H1 (cell line): ENCODE data around the gene BCAR3. TPM values are rescaled to one million over a fixed set of nuclear protein-coding genes. Genes with fewer than 3 reads are reported as not detected.

Source experiments
- CTCF ChIA-PET: fragments of 300-600 bp; sonication (Branson Sonifier 250); formaldehyde crosslinking; loops from one replicate; lab custom pipeline; 2021; ENCODE audit not compliant: partially characterized antibody; lab: Charles Lee
- POLR2A ChIA-PET: fragments of 300-600 bp; sonication (Branson Sonifier 250); formaldehyde crosslinking; loops from one replicate; lab custom pipeline; 2021; ENCODE audit warnings: inconsistent platforms; ENCODE audit not compliant: partially characterized antibody; lab: Charles Lee
- DNase-seq, 2 experiments: peaks; one replicate each; pipeline versions ENCODE4 v3.0.0 to v3.0.0-alpha.2; 2010 to 2022; ENCODE audit warnings: low spot score in 2 of 2, low read depth in 1 of 2, mixed read lengths in 1 of 2
- FAIRE-seq: peaks from 2 replicates; lab custom pipeline; 2011; peaks lifted over from hg19 to GRCh38; lab: Jason Lieb, UNC
- H2AFZ ChIP-seq: 2 replicates; pipeline ENCODE4 v1.8.1; 2012; ENCODE audit warnings: low read length, inconsistent platforms
- H2AK5ac ChIP-seq: 2 replicates; pipeline ENCODE4 v1.6.1; 2013; ENCODE audit warnings: low read depth, low read length
- H2BK120ac ChIP-seq: replicated peaks from 2 replicates; pipeline ENCODE3; 2013; ENCODE audit warnings: low read depth, low read length, inconsistent platforms
- H2BK12ac ChIP-seq: 2 replicates; pipeline ENCODE4 v1.6.1; 2013; ENCODE audit warnings: low read depth, low read length
- H2BK15ac ChIP-seq: 2 replicates; pipeline ENCODE4 v1.6.1; 2013; ENCODE audit warnings: low read length
- H2BK20ac ChIP-seq: 2 replicates; pipeline ENCODE4 v1.6.1; 2013; ENCODE audit warnings: low read length
- H2BK5ac ChIP-seq: 2 replicates; pipeline ENCODE4 v1.6.1; 2013; ENCODE audit warnings: low read depth, low read length
- H3K14ac ChIP-seq: 2 replicates; pipeline ENCODE4 v1.6.1; 2013; ENCODE audit warnings: inconsistent platforms; ENCODE audit not compliant: insufficient read length
- H3K18ac ChIP-seq: 2 replicates; pipeline ENCODE4 v1.6.1; 2013; ENCODE audit warnings: low read length; ENCODE audit errors: extremely low read depth
- H3K23ac ChIP-seq: 2 replicates; pipeline ENCODE4 v1.6.1; 2013; ENCODE audit warnings: inconsistent platforms; ENCODE audit not compliant: insufficient read length
- H3K23me2 ChIP-seq: 2 replicates; pipeline ENCODE4 v1.6.1; 2013; ENCODE audit warnings: low read depth, low read length
- H3K27ac ChIP-seq: 2 replicates; pipeline ENCODE4 v1.6.1; 2011; ENCODE audit warnings: low read depth, low read length, inconsistent platforms
- H3K27me3 ChIP-seq, 4 experiments: replicated peaks in 1 of 4; 1 replicate in 1 of 4; 2 replicates in 3 of 4; pipeline versions ENCODE4 v1.6.1 to v1.8.1; 2011 to 2013; ENCODE audit warnings: low read length in 3 of 4, mild to moderate bottlenecking in 3 of 4, inconsistent platforms in 2 of 4, mixed read lengths in 2 of 4, moderate library complexity in 1 of 4; ENCODE audit not compliant: control insufficient read depth in 3 of 4, insufficient read depth in 3 of 4; ENCODE audit errors: extremely low read depth in 1 of 4
- H3K36me3 ChIP-seq, 4 experiments: 2 replicates each; pipeline versions ENCODE4 v1.6.1 to v1.8.1; 2011 to 2013; ENCODE audit warnings: mild to moderate bottlenecking in 4 of 4, low read length in 3 of 4, moderate library complexity in 2 of 4, control low read depth in 1 of 4, inconsistent platforms in 1 of 4; ENCODE audit not compliant: insufficient read depth in 4 of 4, control insufficient read depth in 2 of 4
- H3K4ac ChIP-seq: replicated peaks from 2 replicates; pipeline ENCODE3; 2013; ENCODE audit warnings: low read length, low read depth, mixed read lengths, inconsistent platforms; ENCODE audit not compliant: insufficient read length
- H3K4me1 ChIP-seq, 4 experiments: replicated peaks in 1 of 4; 1 replicate in 1 of 4; 2 replicates in 3 of 4; pipeline versions ENCODE4 v1.6.1 to v1.8.1; 2011 to 2013; ENCODE audit warnings: low read length in 3 of 4, inconsistent platforms in 2 of 4, mixed read lengths in 1 of 4; ENCODE audit not compliant: insufficient read depth in 4 of 4, control insufficient read depth in 3 of 4
- H3K4me2 ChIP-seq, 2 experiments: 2 replicates each; pipeline versions ENCODE4 v1.6.1 to v1.8.1; 2011 to 2013; ENCODE audit warnings: low read depth in 2 of 2, low read length in 2 of 2, control low read depth in 1 of 2, inconsistent platforms in 1 of 2, mild to moderate bottlenecking in 1 of 2; ENCODE audit not compliant: insufficient read depth in 1 of 2
- H3K4me3 ChIP-seq, 4 experiments: fragments of 200-600, 300-600 bp in 1 of 4; sonication (generic), shearing (Covaris generic), sonication (Bioruptor Twin) in 1 of 4; 2 replicates each; pipeline versions ENCODE4 v1.5.1 to v1.8.1; 2011 to 2016; ENCODE audit warnings: low read length in 4 of 4, low read depth in 3 of 4, control low read depth in 2 of 4, inconsistent platforms in 2 of 4, mild to moderate bottlenecking in 2 of 4, mixed read lengths in 1 of 4, moderate library complexity in 1 of 4; ENCODE audit not compliant: insufficient read depth in 2 of 4; ENCODE audit errors: extremely low read depth in 1 of 4
- H3K56ac ChIP-seq: replicated peaks from 2 replicates; pipeline ENCODE3; 2013; ENCODE audit warnings: low read depth, mild to moderate bottlenecking, mixed read lengths, low read length, inconsistent platforms; ENCODE audit not compliant: insufficient read length
- H3K79me1 ChIP-seq: 2 replicates; pipeline ENCODE4 v1.6.1; 2013; ENCODE audit warnings: low read depth, low read length, control low read depth
- H3K79me2 ChIP-seq, 2 experiments: 2 replicates each; pipeline versions ENCODE4 v1.6.1 to v1.8.1; 2012 to 2013; ENCODE audit warnings: low read length in 2 of 2, mild to moderate bottlenecking in 2 of 2, inconsistent platforms in 1 of 2; ENCODE audit not compliant: insufficient read depth in 2 of 2, control insufficient read depth in 1 of 2
- H3K9ac ChIP-seq, 4 experiments: replicated peaks in 1 of 4; 1 replicate in 1 of 4; 2 replicates in 3 of 4; pipeline versions ENCODE4 v1.6.1 to v1.8.1; 2011 to 2013; ENCODE audit warnings: low read depth in 3 of 4, low read length in 3 of 4, control low read depth in 2 of 4, mild to moderate bottlenecking in 2 of 4, moderate library complexity in 2 of 4, inconsistent platforms in 1 of 4; ENCODE audit errors: extremely low read depth in 1 of 4
- H3K9me3 ChIP-seq, 2 experiments: 2 replicates each; pipeline versions ENCODE4 v1.6.1 to v1.8.1; 2012 to 2013; ENCODE audit warnings: mild to moderate bottlenecking in 2 of 2, moderate library complexity in 2 of 2, control low read depth in 1 of 2, inconsistent platforms in 1 of 2, low read depth in 1 of 2, low read length in 1 of 2, mixed read lengths in 1 of 2; ENCODE audit not compliant: insufficient read depth in 2 of 2
- H4K20me1 ChIP-seq, 2 experiments: replicated peaks in 1 of 2; 2 replicates each; pipeline versions ENCODE3 to v1.8.1; 2011 to 2013; ENCODE audit warnings: inconsistent platforms in 2 of 2, low read length in 2 of 2, mild to moderate bottlenecking in 1 of 2; ENCODE audit not compliant: insufficient read depth in 2 of 2, control insufficient read depth in 1 of 2
- H4K5ac ChIP-seq: 2 replicates; pipeline ENCODE4 v1.6.1; 2013; ENCODE audit warnings: low read length, low read depth, mixed read lengths, inconsistent platforms; ENCODE audit not compliant: insufficient read length
- H4K8ac ChIP-seq: 2 replicates; pipeline ENCODE4 v1.8.0; 2013; ENCODE audit warnings: mild to moderate bottlenecking, moderate library complexity, low read length, inconsistent platforms; ENCODE audit not compliant: insufficient read depth; ENCODE audit errors: extremely low read depth
- H4K91ac ChIP-seq: replicated peaks from 2 replicates; pipeline ENCODE3; 2013; ENCODE audit warnings: low read length, mixed read lengths, inconsistent platforms; ENCODE audit not compliant: insufficient read length
- BCL11A ChIP-seq, 2 experiments: IDR thresholded peaks; one replicate each; pipeline ENCODE4 v1.6.1; 2011; ENCODE audit warnings: low read depth in 2 of 2, low read length in 2 of 2, mild to moderate bottlenecking in 2 of 2
- BRCA1 ChIP-seq: IDR thresholded peaks from 2 replicates; pipeline ENCODE4 v1.6.1; 2012; ENCODE audit warnings: low read depth, low read length, improper control_type of control experiment
- CBX5 ChIP-seq: fragments of 300-800, 300-1000 bp; sonication (generic); IDR thresholded peaks from 2 replicates; pipeline ENCODE4 v1.7.1; 2016; ENCODE audit warnings: antibody characterized with exemption, low read length, low read depth
- JUND ChIP-seq: IDR thresholded peaks from 2 replicates; pipeline ENCODE4 v1.6.1; 2011; ENCODE audit warnings: mild to moderate bottlenecking, improper control_type of control experiment, low read length
- KDM1A ChIP-seq: fragments of 200-600, 300-600 bp; sonication (generic); IDR thresholded peaks from 2 replicates; pipeline ENCODE4 v1.7.1; 2016; ENCODE audit warnings: mild to moderate bottlenecking, low read length, borderline replicate concordance
- KDM5A ChIP-seq: fragments of 200-600 bp; IDR thresholded peaks from 2 replicates; pipeline ENCODE4 v1.7.1; 2012; ENCODE audit warnings: mild to moderate bottlenecking, low read length, inconsistent platforms, mixed read lengths
- RFX5 ChIP-seq: IDR thresholded peaks from 2 replicates; pipeline ENCODE4 v1.6.1; 2011; ENCODE audit warnings: low read depth, low read length, improper control_type of control experiment, borderline replicate concordance
- RNF2 ChIP-seq: fragments of 200-900, 300-1000 bp; sonication (generic); IDR thresholded peaks from 2 replicates; pipeline ENCODE4 v1.7.1; 2016; ENCODE audit warnings: borderline replicate concordance, low read depth, mild to moderate bottlenecking, antibody characterized with exemption, low read length; ENCODE audit not compliant: poor library complexity, severe bottlenecking; ENCODE audit errors: missing control alignments
- RXRA ChIP-seq: IDR thresholded peaks from 2 replicates; pipeline ENCODE4 v1.6.1; 2011; ENCODE audit warnings: low read depth, mild to moderate bottlenecking, low read length, moderate library complexity; ENCODE audit not compliant: insufficient read depth
- SIRT6 ChIP-seq: IDR thresholded peaks from one replicate; pipeline ENCODE4 v1.7.1; 2012; ENCODE audit warnings: low read length, inconsistent platforms
- YY1 ChIP-seq: IDR thresholded peaks from 2 replicates; pipeline ENCODE4 v1.6.1; 2011; ENCODE audit warnings: low read depth, mild to moderate bottlenecking, low read length
- WGBS, 2 experiments: shearing (Covaris generic) in 1 of 2; methylation state at CpG; one replicate each; pipeline versions ENCODE4 v1.1.6 to v1.1.7; 2013 to 2015; ENCODE audit warnings: low lambda C conversion rate in 2 of 2, mixed read lengths in 2 of 2, inconsistent platforms in 1 of 2, low coverage in 1 of 2, missing lambda C conversion rate in 1 of 2; ENCODE audit not compliant: insufficient replicate concordance in 2 of 2, insufficient coverage in 1 of 2, insufficient read length in 1 of 2; ENCODE audit errors: extremely low coverage in 1 of 2, missing lambda C conversion rate in 1 of 2; 5-methylcytosine and 5-hydroxymethylcytosine counted together
- polyA plus RNA-seq, 7 experiments: library from polyadenylated mRNA; depleted of rRNA in 3 of 7; stranded (reverse) in 5 of 7; unstranded in 2 of 7; fragments of >200 nt in 5 of 7; fragments of 200-250 nt in 2 of 7; gene quantifications; 1 replicate in 5 of 7; 2 replicates in 1 of 7; 4 replicates in 1 of 7; pipeline versions ENCODE4 v1.2.1 to v1.2.3, GENCODE V29; 2011 to 2013; ENCODE audit warnings: missing spikeins in 2 of 7, mixed read lengths in 2 of 7
- total RNA-seq: library from RNA; stranded (reverse); fragmentation: NEBNext Ultra II Directional; extraction: Animal tissue kit (Norgen Biotek cat#: 25700); gene quantifications from 2 replicates; pipeline ENCODE4 v1.2.1, GENCODE V29; 2021

The BCAR3 gene
- total and polyA plus RNA-seq, 2 of the 8 experiments (the other 6 are each of a cell fraction or from before 2014, with no cell fraction given), result 5.6 to 9.2 TPM

- whole genome bisulfite sequencing, 2 experiments, result 85% methylated on average over 3 of the region's 3 CpGs; no CpG with 5 or more reads in 1 of the 2 experiments
- Histone ChIP-seq H3K4me1 (peaks cover 18 to 32% (median 26%) of the 10 kb centered on the region in 4 experiments), H2AK5ac (no peak overlapping the region), H3K79me2 (no peaks in the 10 kb centered on the region; a peak in 1 of 4 replicates), H4K8ac (no peak overlapping the region), H3K4me2 (no peak overlapping the region), H3K9me3 (no peaks in the 10 kb centered on the region), H2BK20ac (no peak overlapping the region), H3K4me3 (no peak overlapping the region), H4K5ac (no peak overlapping the region), H3K27me3 (no peaks in the 10 kb centered on the region), H4K91ac (no peak overlapping the region), H3K4ac (no peak overlapping the region), H2BK120ac (no peak overlapping the region), H3K27ac (no peak overlapping the region), H3K56ac (no peak overlapping the region), H4K20me1 (peaks cover 0 to 2% of the 10 kb centered on the region in 2 experiments), H3K14ac (no peak overlapping the region), H2BK5ac (no peak overlapping the region), H3K23ac (no peak overlapping the region), H3K36me3 (no peaks in the 10 kb centered on the region), H3K18ac (no peak overlapping the region), H2BK12ac (no peak overlapping the region), H3K23me2 (no peaks in the 10 kb centered on the region), H3K9ac (no peak overlapping the region), H3K79me1 (peaks cover 10% of the 10 kb centered on the region; the same call in 1 of the 2 replicates), H2AFZ (no peak overlapping the region), H2BK15ac (no peak overlapping the region)
- TF ChIP-seq KDM1A (no peak), CBX5 (no peak), KDM5A (no peak), BRCA1 (no peak), RFX5 (no peak), RXRA (no peak), BCL11A (IDR thresholded peaks at IDR 0.05; ENCODE audit: low read depth in 2 of 2, low read length in 2 of 2) (no peak), YY1 (no peak), RNF2 (no peak), SIRT6 (no peak), JUND (no peak)
- POLR2A ChIA-PET, result interaction anchor here (0.8 to 2.2 kb wide), 3 partner anchors 8 to 30 kb away, joined by 3 to 6 read pairs (median 3); no protein-coding TSS in a partner anchor
- DNase-seq (no peak), FAIRE-seq (no peak)
- CTCF ChIA-PET, result interaction anchor here (0.6 to 23.0 kb wide), 7 partner anchors 9 to 312 kb away, joined by 3 to 324 read pairs (median 3); no protein-coding TSS in a partner anchor
These were observed 69.1 kb downstream of the BCAR3 start for GRCh38 chr1:93612510-93612909.
